ENCODE data around the gene SLC44A4.
A peak's percentile ranks its signal among the peaks of the same experiment; 100 is the strongest.
"Not testable (repeated sequence)": the region's sequence is repeated elsewhere in the genome, so short reads cannot be mapped to it uniquely, and the experiment has no call there.

Gene SLC44A4

DNA sequence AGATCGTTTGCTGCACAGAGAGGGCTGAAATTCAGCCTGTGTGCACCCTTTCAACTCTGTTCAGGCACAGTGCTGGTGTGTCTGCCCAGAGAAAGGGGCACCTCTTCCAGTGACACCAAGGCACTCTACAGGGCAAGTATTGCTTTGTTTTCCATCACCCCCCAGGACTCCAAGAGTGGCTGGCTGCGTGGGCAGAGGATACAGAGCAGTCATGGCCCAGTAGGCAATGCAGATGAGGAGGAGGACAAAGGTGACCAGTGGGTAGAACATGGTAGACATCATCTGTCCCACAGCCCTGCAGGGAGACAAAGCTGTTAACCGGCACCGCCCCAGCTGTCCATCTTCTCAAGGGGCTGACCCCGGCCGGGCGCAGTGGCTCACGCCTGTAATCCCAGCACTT is 9.5 kb downstream of the SLC44A4 start:
- Histone ChIP-seq H3K4me2 (ENCODE audit: insufficient read depth, low read length) (no peak overlapping the region), H3K9ac (ENCODE audit: low read depth, low read length) (no peak overlapping the region), H3K4me3 (ENCODE audit: low read depth in 1 of 2, low read length in 2 of 2) (no peak overlapping the region), H3K9me3 (ENCODE audit: insufficient read depth, low read length, severe bottlenecking) (no peaks in the 10 kb centered on the region), H3K79me2 (ENCODE audit: insufficient read depth, low read length) (no peaks in the 10 kb centered on the region), H4K20me1 (ENCODE audit: insufficient read depth, low read length) (no peaks in the 10 kb centered on the region), H3K4me1 (ENCODE audit: insufficient read depth, low read length) (peaks cover 10% of the 10 kb centered on the region), H3K36me3 (ENCODE audit: insufficient read depth, low read length) (no peaks in the 10 kb centered on the region), H3K27me3 (ENCODE audit: insufficient read depth, low read length, poor library complexity) (no peaks in the 10 kb centered on the region), H2AFZ (ENCODE audit: low read depth, low read length) (no peak overlapping the region), H3K27ac (ENCODE audit: low read length) (no peak overlapping the region)
- TF ChIP-seq, protein P1, sequence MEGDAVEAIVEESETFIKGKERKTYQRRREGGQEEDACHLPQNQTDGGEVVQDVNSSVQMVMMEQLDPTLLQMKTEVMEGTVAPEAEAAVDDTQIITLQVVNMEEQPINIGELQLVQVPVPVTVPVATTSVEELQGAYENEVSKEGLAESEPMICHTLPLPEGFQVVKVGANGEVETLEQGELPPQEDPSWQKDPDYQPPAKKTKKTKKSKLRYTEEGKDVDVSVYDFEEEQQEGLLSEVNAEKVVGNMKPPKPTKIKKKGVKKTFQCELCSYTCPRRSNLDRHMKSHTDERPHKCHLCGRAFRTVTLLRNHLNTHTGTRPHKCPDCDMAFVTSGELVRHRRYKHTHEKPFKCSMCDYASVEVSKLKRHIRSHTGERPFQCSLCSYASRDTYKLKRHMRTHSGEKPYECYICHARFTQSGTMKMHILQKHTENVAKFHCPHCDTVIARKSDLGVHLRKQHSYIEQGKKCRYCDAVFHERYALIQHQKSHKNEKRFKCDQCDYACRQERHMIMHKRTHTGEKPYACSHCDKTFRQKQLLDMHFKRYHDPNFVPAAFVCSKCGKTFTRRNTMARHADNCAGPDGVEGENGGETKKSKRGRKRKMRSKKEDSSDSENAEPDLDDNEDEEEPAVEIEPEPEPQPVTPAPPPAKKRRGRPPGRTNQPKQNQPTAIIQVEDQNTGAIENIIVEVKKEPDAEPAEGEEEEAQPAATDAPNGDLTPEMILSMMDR (IDR thresholded peaks at IDR 0.05; ENCODE audit: borderline replicate concordance, extremely low read depth, low read length, poor library complexity, severe bottlenecking) = no peak
- no peak for TF ChIP-seq EZH2 (IDR thresholded peaks at IDR 0.05; ENCODE audit: borderline replicate concordance, low read depth, low read length, severe bottlenecking)
- DNase-seq (no peak), ATAC-seq (ENCODE audit: insufficient read depth, low read depth) (no peak)

DNA sequence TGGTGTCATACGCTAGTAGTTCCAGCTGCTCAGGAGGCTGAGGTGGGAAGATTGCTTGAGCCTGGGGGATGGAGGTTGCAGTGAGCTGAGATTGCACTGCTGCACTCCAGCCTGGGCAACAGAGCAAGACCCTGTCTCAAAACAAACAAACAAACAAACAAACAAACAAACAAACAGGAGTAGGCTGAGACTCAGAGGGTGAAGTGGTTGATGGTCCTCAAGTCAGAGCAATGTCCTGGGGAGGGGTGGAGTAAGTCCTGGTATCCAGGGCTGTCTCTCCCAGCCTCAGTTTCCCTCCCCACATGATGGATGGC is 10.2 kb downstream of the SLC44A4 start:
- H3K27me3 ChIP-seq (ENCODE audit: insufficient read depth, low read length, poor library complexity); H4K20me1 ChIP-seq (ENCODE audit: insufficient read depth, low read length); H3K4me3 ChIP-seq (ENCODE audit: low read depth in 1 of 2, low read length in 2 of 2); H2AFZ ChIP-seq (ENCODE audit: low read depth, low read length); H3K9ac ChIP-seq (ENCODE audit: low read depth, low read length); DNase-seq; H3K9me3 ChIP-seq (ENCODE audit: insufficient read depth, low read length, severe bottlenecking); H3K4me2 ChIP-seq (ENCODE audit: insufficient read depth, low read length); H3K27ac ChIP-seq (ENCODE audit: low read length); H3K36me3 ChIP-seq (ENCODE audit: insufficient read depth, low read length); H3K79me2 ChIP-seq (ENCODE audit: insufficient read depth, low read length); ATAC-seq (ENCODE audit: insufficient read depth, low read depth): not testable (repeated sequence)
- H3K4me1 ChIP-seq (ENCODE audit: insufficient read depth, low read length) = peaks cover 15% of the 10 kb centered on the region

GRCh38 chr6:31865205-31866118 is 13.3 kb downstream of the SLC44A4 start:
- Histone ChIP-seq H3K4me2 (ENCODE audit: insufficient read depth, low read length) (no peak overlapping the region), H3K27me3 (ENCODE audit: insufficient read depth, low read length, poor library complexity) (no peaks in the 10 kb centered on the region), H4K20me1 (ENCODE audit: insufficient read depth, low read length) (no peaks in the 10 kb centered on the region), H3K27ac (ENCODE audit: low read length) (no peak overlapping the region), H3K79me2 (ENCODE audit: insufficient read depth, low read length) (peaks cover 11% of the 10 kb centered on the region), H3K4me1 (ENCODE audit: insufficient read depth, low read length) (peaks cover 34% of the 10 kb centered on the region), H2AFZ (ENCODE audit: low read depth, low read length) (no peak overlapping the region), H3K4me3 (ENCODE audit: low read depth in 1 of 2, low read length in 2 of 2) (no peak overlapping the region), H3K9ac (ENCODE audit: low read depth, low read length) (no peak overlapping the region), H3K9me3 (ENCODE audit: insufficient read depth, low read length, severe bottlenecking) (no peaks in the 10 kb centered on the region), H3K36me3 (ENCODE audit: insufficient read depth, low read length) (0 out of 2 replicates have a peak, but pooled peaks cover 2% of the 10 kb centered on the region)
- ATAC-seq (ENCODE audit: insufficient read depth, low read depth) (no peak), DNase-seq (no peak)
- no peak for TF ChIP-seq EZH2 (IDR thresholded peaks at IDR 0.05; ENCODE audit: borderline replicate concordance, low read depth, low read length, severe bottlenecking)
- TF ChIP-seq, protein P1 (IDR thresholded peaks at IDR 0.05; ENCODE audit: borderline replicate concordance, extremely low read depth, low read length, poor library complexity, severe bottlenecking) = no peak

DNA sequence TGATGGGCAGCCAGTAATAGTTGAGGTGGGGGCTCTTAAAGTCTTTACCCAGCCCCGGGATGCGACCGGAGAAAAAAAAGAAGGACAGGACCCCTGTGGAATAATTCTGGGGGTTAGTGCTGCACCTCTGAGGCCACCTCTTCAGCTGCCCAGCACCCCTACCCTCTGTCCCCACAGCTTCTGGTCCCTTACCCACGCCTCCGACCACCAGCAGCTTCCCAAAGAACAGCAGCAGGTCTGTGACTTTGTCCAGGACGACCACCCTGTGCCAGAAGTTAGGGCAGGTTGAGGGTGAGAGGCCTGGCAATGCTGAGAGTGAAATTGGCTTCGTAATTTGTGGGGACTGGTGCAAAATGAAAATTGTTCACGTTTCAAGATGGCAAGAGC is 14.0 kb downstream of the SLC44A4 start:
- no peak for TF ChIP-seq EZH2 (IDR thresholded peaks at IDR 0.05; ENCODE audit: borderline replicate concordance, low read depth, low read length, severe bottlenecking)
- H3K4me1 ChIP-seq (ENCODE audit: insufficient read depth, low read length) = peaks cover 34% of the 10 kb centered on the region
- H3K9me3 ChIP-seq (ENCODE audit: insufficient read depth, low read length, severe bottlenecking) = no peaks in the 10 kb centered on the region
- peak overlapping the region in 1 of 2 experiments; percentile 72; a peak in 1 of 4 replicates for H3K4me3 ChIP-seq (ENCODE audit: low read depth in 1 of 2, low read length in 2 of 2)
- H3K36me3 ChIP-seq (ENCODE audit: insufficient read depth, low read length) = peaks cover 9% of the 10 kb centered on the region
- DNase-seq (no peak), ATAC-seq (ENCODE audit: insufficient read depth, low read depth) (no peak)
- peak overlapping the region; percentile 66; the same call in 1 of the 2 replicates for H3K9ac ChIP-seq (ENCODE audit: low read depth, low read length)
- peaks cover 11% of the 10 kb centered on the region for H3K79me2 ChIP-seq (ENCODE audit: insufficient read depth, low read length)
- H3K4me2 ChIP-seq (ENCODE audit: insufficient read depth, low read length) = peak overlapping the region; percentile 80
- no peak overlapping the region for H3K27ac ChIP-seq (ENCODE audit: low read length)
- H3K27me3 ChIP-seq (ENCODE audit: insufficient read depth, low read length, poor library complexity) = no peaks in the 10 kb centered on the region
- no peak overlapping the region for H2AFZ ChIP-seq (ENCODE audit: low read depth, low read length)
- no peaks in the 10 kb centered on the region for H4K20me1 ChIP-seq (ENCODE audit: insufficient read depth, low read length)

- Histone ChIP-seq H3K4me3 (ENCODE audit: low read depth in 1 of 2, low read length in 2 of 2) (peak overlapping the region; percentile 57 to 72), H2AFZ (ENCODE audit: low read depth, low read length) (peak overlapping the region; percentile 85), H3K36me3 (ENCODE audit: insufficient read depth, low read length) (peaks cover 15% of the 10 kb centered on the region), H3K79me2 (ENCODE audit: insufficient read depth, low read length) (peaks cover 11% of the 10 kb centered on the region), H3K9ac (ENCODE audit: low read depth, low read length) (peak overlapping the region; percentile 66), H3K4me2 (ENCODE audit: insufficient read depth, low read length) (peak overlapping the region; percentile 80), H3K4me1 (ENCODE audit: insufficient read depth, low read length) (peaks cover 34% of the 10 kb centered on the region), H3K27ac (ENCODE audit: low read length) (peak overlapping the region; percentile 75)
- not testable (repeated sequence) for H3K27me3 ChIP-seq (ENCODE audit: insufficient read depth, low read length, poor library complexity); ATAC-seq (ENCODE audit: insufficient read depth, low read depth); DNase-seq; H3K9me3 ChIP-seq (ENCODE audit: insufficient read depth, low read length, severe bottlenecking); H4K20me1 ChIP-seq (ENCODE audit: insufficient read depth, low read length)
These were observed 14.7 kb downstream of the SLC44A4 start for GRCh38 chr6:31864123-31864562.

Data from DND-41 (cell line).